Measurements from ENCODE around the gene MCC. TPM values are rescaled to one million over a fixed set of nuclear protein-coding genes. Genes with fewer than 3 reads are reported as not detected.
A peak's percentile ranks its signal among the peaks of the same experiment; 100 is the strongest.

Gene MCC
- total RNA-seq, 1 donor from 2014 or later: 33.9 TPM

GRCh38 chr5:113223831-113224604 lies 264.2 kb downstream of the MCC start:
- Mint-ChIP-seq H3K36me3 (no peaks in the 10 kb centered on the region), H3K27me3 (ENCODE audit: low read depth) (no peaks in the 10 kb centered on the region), H3K4me3 (no peak overlapping the region), H3K4me1 (peaks cover 43% of the 10 kb centered on the region), H3K27ac (peak overlapping the region; percentile 27), H3K9me3 (peaks cover 7% of the 10 kb centered on the region)
- no peak for DNase-seq (ENCODE audit: low spot score in 2 of 2, unreplicated experiment in 2 of 2)
- TF ChIP-seq, protein P1, sequence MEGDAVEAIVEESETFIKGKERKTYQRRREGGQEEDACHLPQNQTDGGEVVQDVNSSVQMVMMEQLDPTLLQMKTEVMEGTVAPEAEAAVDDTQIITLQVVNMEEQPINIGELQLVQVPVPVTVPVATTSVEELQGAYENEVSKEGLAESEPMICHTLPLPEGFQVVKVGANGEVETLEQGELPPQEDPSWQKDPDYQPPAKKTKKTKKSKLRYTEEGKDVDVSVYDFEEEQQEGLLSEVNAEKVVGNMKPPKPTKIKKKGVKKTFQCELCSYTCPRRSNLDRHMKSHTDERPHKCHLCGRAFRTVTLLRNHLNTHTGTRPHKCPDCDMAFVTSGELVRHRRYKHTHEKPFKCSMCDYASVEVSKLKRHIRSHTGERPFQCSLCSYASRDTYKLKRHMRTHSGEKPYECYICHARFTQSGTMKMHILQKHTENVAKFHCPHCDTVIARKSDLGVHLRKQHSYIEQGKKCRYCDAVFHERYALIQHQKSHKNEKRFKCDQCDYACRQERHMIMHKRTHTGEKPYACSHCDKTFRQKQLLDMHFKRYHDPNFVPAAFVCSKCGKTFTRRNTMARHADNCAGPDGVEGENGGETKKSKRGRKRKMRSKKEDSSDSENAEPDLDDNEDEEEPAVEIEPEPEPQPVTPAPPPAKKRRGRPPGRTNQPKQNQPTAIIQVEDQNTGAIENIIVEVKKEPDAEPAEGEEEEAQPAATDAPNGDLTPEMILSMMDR (IDR thresholded peaks at IDR 0.05; ENCODE audit: unreplicated experiment): no peak

DNA sequence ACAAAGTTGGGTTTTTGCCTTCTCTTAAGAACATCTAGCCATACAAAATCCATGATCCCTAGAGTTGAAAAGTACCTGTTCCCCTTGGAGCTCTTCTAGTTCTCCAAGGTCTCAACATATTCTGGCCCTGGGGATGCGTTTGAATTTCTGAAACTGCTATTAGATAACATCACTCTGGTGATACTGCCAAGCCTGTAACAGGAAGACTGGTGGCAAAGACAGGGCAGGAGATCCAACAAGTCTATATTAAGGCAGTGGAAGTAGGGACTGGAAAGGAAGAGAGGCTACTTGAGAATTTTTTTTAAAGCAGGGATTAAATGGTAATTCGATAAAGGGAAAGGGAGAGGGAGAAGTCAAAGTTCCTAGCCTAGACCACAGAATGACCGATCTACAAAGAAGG lies 264.9 kb downstream of the MCC start:
- Mint-ChIP-seq H3K36me3 (no peaks in the 10 kb centered on the region), H3K27ac (no peak overlapping the region), H3K4me1 (peaks cover 46% of the 10 kb centered on the region), H3K4me3 (no peak overlapping the region), H3K9me3 (peaks cover 7% of the 10 kb centered on the region), H3K27me3 (ENCODE audit: low read depth) (no peaks in the 10 kb centered on the region)
- TF ChIP-seq, protein P1 (IDR thresholded peaks at IDR 0.05; ENCODE audit: unreplicated experiment): no peak
- no peak for DNase-seq (ENCODE audit: low spot score in 2 of 2, unreplicated experiment in 2 of 2)

DNA sequence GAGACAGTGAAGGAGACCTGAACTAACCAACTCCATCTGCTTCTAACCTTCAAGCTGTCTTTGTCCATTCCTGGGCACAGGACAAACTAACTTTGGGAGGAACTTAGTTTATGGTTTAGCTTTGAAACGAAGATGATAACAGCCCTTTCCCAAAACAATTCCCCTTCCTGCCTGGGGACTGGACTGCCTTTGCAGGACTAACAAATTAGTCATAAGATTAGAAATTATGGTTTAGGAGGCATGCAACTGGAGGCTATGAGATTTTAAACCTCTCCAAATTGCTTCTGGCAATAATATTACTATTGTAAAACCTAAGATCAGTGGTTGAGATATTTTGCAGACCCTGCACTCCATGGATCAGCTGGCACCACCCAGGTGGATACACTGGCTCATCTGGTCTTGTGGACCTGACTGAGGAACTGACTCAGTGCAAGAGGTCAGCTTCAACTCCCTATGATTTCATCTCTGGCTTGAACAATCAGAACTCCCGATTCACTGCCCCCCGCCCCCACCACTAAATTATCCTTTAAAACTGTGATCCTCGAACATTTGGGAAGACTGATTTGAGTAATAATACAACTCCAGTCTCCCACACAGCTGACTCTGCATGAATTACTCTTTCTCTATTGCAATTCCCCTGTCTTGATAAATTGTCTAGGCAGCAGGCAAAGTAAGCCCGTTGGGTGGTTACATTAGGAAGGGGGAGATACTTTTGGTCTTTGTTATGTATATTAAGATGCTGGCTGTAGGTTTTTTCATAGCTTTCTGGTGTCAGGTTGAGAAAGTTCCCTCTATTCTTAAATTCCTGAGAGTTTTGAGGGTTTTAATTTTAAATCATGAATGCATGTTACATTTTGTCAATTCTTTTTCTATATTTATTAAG lies 266.7 kb downstream of the MCC start:
- peak overlapping the region; percentile 4 for H3K27ac Mint-ChIP-seq
- H3K36me3 Mint-ChIP-seq: no peaks in the 10 kb centered on the region
- TF ChIP-seq, protein P1 (IDR thresholded peaks at IDR 0.05; ENCODE audit: unreplicated experiment): no peak
- H3K4me1 Mint-ChIP-seq: peaks cover 59% of the 10 kb centered on the region
- no peak for DNase-seq (ENCODE audit: low spot score in 2 of 2, unreplicated experiment in 2 of 2)
- H3K4me3 Mint-ChIP-seq: no peak overlapping the region
- H3K9me3 Mint-ChIP-seq: peaks cover 7% of the 10 kb centered on the region
- no peaks in the 10 kb centered on the region for H3K27me3 Mint-ChIP-seq (ENCODE audit: low read depth)

- Mint-ChIP-seq H3K27me3 (ENCODE audit: low read depth) (no peaks in the 10 kb centered on the region), H3K9me3 (peaks cover 7% of the 10 kb centered on the region), H3K36me3 (no peaks in the 10 kb centered on the region), H3K4me1 (peaks cover 46% of the 10 kb centered on the region), H3K4me3 (no peak overlapping the region), H3K27ac (peak overlapping the region; percentile 69)
- DNase-seq (ENCODE audit: low spot score in 2 of 2, unreplicated experiment in 2 of 2): no peak
- TF ChIP-seq, protein P1 (IDR thresholded peaks at IDR 0.05; ENCODE audit: unreplicated experiment): no peak
Measured at GRCh38 chr5:113219695-113220094, 268.6 kb downstream of the MCC start.

DNA sequence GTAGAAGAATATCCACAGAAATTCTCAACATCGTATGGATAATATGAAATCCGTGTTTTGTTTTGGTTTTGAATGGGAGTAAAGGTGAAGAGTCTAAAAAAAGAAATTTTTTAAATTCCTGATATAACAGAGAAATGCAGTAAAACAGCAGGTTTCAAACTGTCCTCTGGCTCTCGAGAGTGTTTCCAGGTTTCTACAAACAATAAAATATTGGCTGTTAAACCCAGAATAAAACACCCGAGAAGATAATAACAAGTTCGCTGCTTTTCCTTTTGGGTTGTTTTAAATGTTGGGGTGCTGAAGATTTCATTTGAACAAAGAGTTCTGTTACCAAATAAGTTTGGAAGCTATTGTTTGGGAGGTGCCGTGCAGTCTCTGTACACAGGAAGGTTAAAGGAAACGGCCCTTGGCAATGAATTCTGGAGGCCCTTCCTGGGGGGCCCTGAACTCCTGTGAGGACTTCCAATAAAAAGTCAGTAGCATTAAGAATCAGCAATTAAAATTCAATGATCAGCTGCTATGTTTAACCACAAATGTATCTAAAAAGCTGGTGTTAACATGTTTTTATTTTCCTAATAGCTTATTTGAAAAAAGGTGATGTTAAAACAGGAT lies 269.2 kb downstream of the MCC start:
- no peaks in the 10 kb centered on the region for H3K27me3 Mint-ChIP-seq (ENCODE audit: low read depth)
- H3K36me3 Mint-ChIP-seq: no peaks in the 10 kb centered on the region
- H3K4me1 Mint-ChIP-seq: peaks cover 40% of the 10 kb centered on the region
- TF ChIP-seq, protein P1 (IDR thresholded peaks at IDR 0.05; ENCODE audit: unreplicated experiment): no peak
- DNase-seq (ENCODE audit: low spot score in 2 of 2, unreplicated experiment in 2 of 2): no peak
- peak overlapping the region; percentile 95 for H3K27ac Mint-ChIP-seq
- peaks cover 7% of the 10 kb centered on the region for H3K9me3 Mint-ChIP-seq
- no peak overlapping the region for H3K4me3 Mint-ChIP-seq

Data from mesothelial cell of epicardium (in vitro differentiated cells).